ENCODE results near the gene LY6G5C. TPM values are rescaled to one million over a fixed set of nuclear protein-coding genes. Genes with fewer than 3 reads are reported as not detected.

Gene LY6G5C
- total RNA-seq, 1 donor from 2014 or later: 3.4 TPM

DNA sequence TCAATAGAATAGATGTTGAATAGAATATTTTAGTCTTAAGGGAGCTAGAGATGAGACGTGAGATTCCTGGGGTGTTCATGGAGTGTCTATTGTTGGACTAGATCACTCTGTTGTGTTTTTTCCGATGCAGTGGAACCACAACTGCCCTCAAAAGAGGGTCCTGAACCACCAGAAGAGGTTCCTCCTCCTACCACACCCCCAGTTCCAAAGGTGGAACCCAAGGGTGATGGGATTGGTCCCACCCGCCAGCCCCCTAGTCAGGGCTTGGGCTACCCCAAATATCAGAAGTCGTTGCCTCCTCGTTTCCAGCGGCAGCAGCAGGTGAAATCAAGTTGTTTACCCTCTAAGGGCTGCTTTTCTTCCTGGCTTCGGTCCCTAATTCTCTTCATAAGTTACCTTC lies 51.9 kb downstream of the LY6G5C start:
- DNase-seq (no peak), ATAC-seq (no peak)
- Histone ChIP-seq H3K27me3 (no peaks in the 10 kb centered on the region), H3K9me3 (no peaks in the 10 kb centered on the region), H3K4me3 (no peak overlapping the region), H3K4me1 (no peaks in the 10 kb centered on the region), H3K36me3 (peaks cover 99% of the 10 kb centered on the region), H3K27ac (no peak overlapping the region)
- intact Hi-C loops (cut with DNase I): no loop called here
- TF ChIP-seq, protein P1, sequence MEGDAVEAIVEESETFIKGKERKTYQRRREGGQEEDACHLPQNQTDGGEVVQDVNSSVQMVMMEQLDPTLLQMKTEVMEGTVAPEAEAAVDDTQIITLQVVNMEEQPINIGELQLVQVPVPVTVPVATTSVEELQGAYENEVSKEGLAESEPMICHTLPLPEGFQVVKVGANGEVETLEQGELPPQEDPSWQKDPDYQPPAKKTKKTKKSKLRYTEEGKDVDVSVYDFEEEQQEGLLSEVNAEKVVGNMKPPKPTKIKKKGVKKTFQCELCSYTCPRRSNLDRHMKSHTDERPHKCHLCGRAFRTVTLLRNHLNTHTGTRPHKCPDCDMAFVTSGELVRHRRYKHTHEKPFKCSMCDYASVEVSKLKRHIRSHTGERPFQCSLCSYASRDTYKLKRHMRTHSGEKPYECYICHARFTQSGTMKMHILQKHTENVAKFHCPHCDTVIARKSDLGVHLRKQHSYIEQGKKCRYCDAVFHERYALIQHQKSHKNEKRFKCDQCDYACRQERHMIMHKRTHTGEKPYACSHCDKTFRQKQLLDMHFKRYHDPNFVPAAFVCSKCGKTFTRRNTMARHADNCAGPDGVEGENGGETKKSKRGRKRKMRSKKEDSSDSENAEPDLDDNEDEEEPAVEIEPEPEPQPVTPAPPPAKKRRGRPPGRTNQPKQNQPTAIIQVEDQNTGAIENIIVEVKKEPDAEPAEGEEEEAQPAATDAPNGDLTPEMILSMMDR (IDR thresholded peaks at IDR 0.05): no peak

DNA sequence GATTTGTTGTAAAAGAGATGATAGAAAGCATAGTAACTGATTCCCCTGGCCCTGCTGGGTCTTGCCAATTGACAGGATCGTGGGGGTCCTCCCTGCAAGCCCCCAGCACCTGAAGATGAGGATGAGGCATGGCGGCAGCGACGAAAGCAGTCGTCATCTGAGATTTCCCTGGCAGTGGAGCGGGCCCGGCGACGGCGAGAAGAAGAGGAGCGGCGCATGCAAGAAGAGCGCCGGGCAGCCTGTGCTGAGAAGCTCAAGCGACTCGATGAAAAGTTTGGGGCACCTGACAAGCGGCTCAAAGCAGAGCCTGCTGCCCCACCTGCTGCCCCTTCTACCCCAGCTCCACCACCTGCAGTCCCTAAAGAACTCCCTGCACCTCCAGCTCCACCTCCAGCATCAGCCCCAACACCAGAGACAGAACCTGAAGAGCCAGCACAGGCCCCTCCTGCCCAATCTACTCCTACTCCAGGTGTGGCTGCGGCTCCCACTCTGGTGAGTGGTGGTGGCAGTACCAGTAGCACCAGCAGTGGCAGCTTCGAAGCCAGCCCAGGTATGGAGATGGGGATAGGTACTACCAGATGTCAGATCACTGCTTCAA lies 53.1 kb downstream of the LY6G5C start:
- DNase-seq (no peak), ATAC-seq (no peak)
- intact Hi-C loops (cut with DNase I): no loop called here

DNA sequence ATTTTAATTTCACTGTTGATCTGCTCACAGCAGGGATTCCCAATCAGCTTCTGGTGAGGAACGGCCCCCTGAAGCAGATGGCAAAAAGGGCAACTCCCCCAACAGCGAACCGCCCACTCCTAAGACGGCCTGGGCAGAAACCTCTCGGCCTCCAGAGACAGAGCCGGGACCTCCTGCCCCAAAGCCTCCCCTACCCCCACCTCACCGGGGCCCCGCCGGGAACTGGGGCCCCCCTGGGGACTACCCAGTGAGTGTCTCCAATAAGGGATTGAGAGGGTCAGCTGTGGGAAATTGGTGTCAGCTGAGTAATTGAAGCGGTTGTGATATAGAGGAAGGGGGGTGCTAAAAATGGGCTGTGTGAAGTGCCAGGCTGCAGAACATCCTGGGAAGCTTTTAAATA lies 53.9 kb downstream of the LY6G5C start:
- ATAC-seq: no peak
- TF ChIP-seq, protein P1 (IDR thresholded peaks at IDR 0.05): no peak
- peaks cover 9% of the 10 kb centered on the region for H3K4me1 ChIP-seq
- H3K4me3 ChIP-seq: no peak overlapping the region
- intact Hi-C loops (cut with DNase I): no loop called here
- H3K36me3 ChIP-seq: peaks cover 87% of the 10 kb centered on the region
- no peaks in the 10 kb centered on the region for H3K27me3 ChIP-seq
- DNase-seq: no peak
- no peaks in the 10 kb centered on the region for H3K9me3 ChIP-seq
- no peak overlapping the region for H3K27ac ChIP-seq

More for the DNA sequence above, 53.1 kb downstream of the LY6G5C start:
- peaks cover 95% of the 10 kb centered on the region for H3K36me3 ChIP-seq
- H3K4me1 ChIP-seq: peaks cover under 1% of the 10 kb centered on the region
- TF ChIP-seq, protein P1 (IDR thresholded peaks at IDR 0.05): no peak
- no peaks in the 10 kb centered on the region for H3K27me3 ChIP-seq
- H3K27ac ChIP-seq: no peak overlapping the region
- H3K9me3 ChIP-seq: no peaks in the 10 kb centered on the region
- no peak overlapping the region for H3K4me3 ChIP-seq

Small RNA genes within 50 kb of the gene (microRNA-seq; reads per million reads assigned to microRNA genes)
- gene MIR4646 (ENCODE audit: borderline microRNAs expressed) (0.50 reads per million), gene MIR6832 (ENCODE audit: borderline microRNAs expressed) (not detected)

Other genes with a start within 250 kb of the LY6G5C start
- 8.2 TPM for gene MICB, start 182.9 kb downstream of the LY6G5C start, total RNA-seq
- gene MCCD1, start 152.1 kb downstream of the LY6G5C start, total RNA-seq: not detected
- gene DDX39B, start 139.1 kb downstream of the LY6G5C start, total RNA-seq: 241 TPM
- 0.75 TPM for gene ATP6V1G2, start 134.5 kb downstream of the LY6G5C start, total RNA-seq
- gene NFKBIL1, start 133.5 kb downstream of the LY6G5C start, total RNA-seq: 22.6 TPM
- gene LTA, start 108.8 kb downstream of the LY6G5C start, total RNA-seq: 0.46 TPM
- 2.4 TPM for gene TNF, start 105.5 kb downstream of the LY6G5C start, total RNA-seq
- gene LTB, start 98.6 kb downstream of the LY6G5C start, total RNA-seq: 6.2 TPM
- gene LST1, start 94.8 kb downstream of the LY6G5C start, total RNA-seq: 68.1 TPM
- 1.8 TPM for gene NCR3, start 88.1 kb downstream of the LY6G5C start, total RNA-seq
- gene AIF1, start 65.8 kb downstream of the LY6G5C start, total RNA-seq: 55.3 TPM
- 138 TPM for gene PRRC2A, start 60.4 kb downstream of the LY6G5C start, total RNA-seq
- gene BAG6, start 28.4 kb downstream of the LY6G5C start, total RNA-seq: 238 TPM
- gene APOM, start 25.2 kb downstream of the LY6G5C start, total RNA-seq: 2.6 TPM
- gene C6orf47, start 20.3 kb downstream of the LY6G5C start, total RNA-seq: 25.6 TPM
- 13.9 TPM for gene GPANK1, start 16.1 kb downstream of the LY6G5C start, total RNA-seq
- gene CSNK2B, start 15.0 kb downstream of the LY6G5C start, total RNA-seq: 114 TPM
- gene LY6G5B, start 11.1 kb downstream of the LY6G5C start, total RNA-seq: 12.6 TPM
- gene ABHD16A, start 22.3 kb upstream of the LY6G5C start, total RNA-seq: 55.8 TPM
- gene LY6G6F, start 25.8 kb upstream of the LY6G5C start, total RNA-seq: not detected
- not detected for gene LY6G6D, start 34.3 kb upstream of the LY6G5C start, total RNA-seq
- gene LY6G6C, start 40.7 kb upstream of the LY6G5C start, total RNA-seq: not detected
- 1.1 TPM for gene MPIG6B, start 42.3 kb upstream of the LY6G5C start, total RNA-seq
- gene DDAH2, start 48.2 kb upstream of the LY6G5C start, total RNA-seq: 71.2 TPM
- 286 TPM for gene CLIC1, start 55.5 kb upstream of the LY6G5C start, total RNA-seq
- 11.2 TPM for gene MSH5, start 58.9 kb upstream of the LY6G5C start, total RNA-seq
- 2.6 TPM for gene SAPCD1, start 81.6 kb upstream of the LY6G5C start, total RNA-seq
- 3.4 TPM for gene VWA7, start 96.3 kb upstream of the LY6G5C start, total RNA-seq
- gene VARS1, start 114.7 kb upstream of the LY6G5C start, total RNA-seq: 53.0 TPM
- 30.8 TPM for gene LSM2, start 125.9 kb upstream of the LY6G5C start, total RNA-seq
- 2.0 TPM for gene HSPA1L, start 134.2 kb upstream of the LY6G5C start, total RNA-seq
- 150 TPM for gene HSPA1A, start 134.5 kb upstream of the LY6G5C start, total RNA-seq
- gene HSPA1B, start 146.7 kb upstream of the LY6G5C start, total RNA-seq: 112 TPM
- 81.0 TPM for gene NEU1, start 181.8 kb upstream of the LY6G5C start, total RNA-seq
- gene SLC44A4, start 197.9 kb upstream of the LY6G5C start, total RNA-seq: 23.1 TPM
- 36.0 TPM for gene EHMT2, start 216.6 kb upstream of the LY6G5C start, total RNA-seq
- gene ZBTB12, start 221.0 kb upstream of the LY6G5C start, total RNA-seq: 3.5 TPM
- gene C2, start 246.7 kb upstream of the LY6G5C start, total RNA-seq: 282 TPM